Measurements from ENCODE around the gene USO1. TPM values are rescaled to one million over a fixed set of nuclear protein-coding genes. Genes with fewer than 3 reads are reported as not detected.

USO1 gene
- total and polyA plus RNA-seq, 2 of the 13 experiments (the other 11 are each of a cell fraction or from before 2014, with no cell fraction given) = 52.2 to 87.7 TPM

- TF ChIP-seq ZNF782 (CRISPR knock-in tag; IDR thresholded peaks at IDR 0.05; ENCODE audit: borderline replicate concordance) (no peak), ZNF318 (CRISPR knock-in tag; IDR thresholded peaks at IDR 0.05) (no peak), HNRNPL (IDR thresholded peaks at IDR 0.05; ENCODE audit: low read depth, low read length) (no peak)
Observed at GRCh38 chr4:75771607-75772006, 47.2 kb downstream of the USO1 start (continued).

- Histone ChIP-seq H3K4me3 (replicated peaks in 1 of 3; ENCODE audit: insufficient read depth in 1 of 3, low read depth in 2 of 3, low read length in 3 of 3) (no peak overlapping the region), H3K9ac (ENCODE audit: insufficient read depth, low read depth, low read length) (no peak overlapping the region), H3K4me1 (ENCODE audit: insufficient read depth, low read length) (no peaks in the 10 kb centered on the region), H3K79me2 (ENCODE audit: insufficient read depth, low read length) (no peaks in the 10 kb centered on the region), H2AFZ (ENCODE audit: low read length) (no peak overlapping the region), H3K36me3 (replicated peaks in 1 of 2; ENCODE audit: control insufficient read depth in 1 of 2, insufficient read depth in 2 of 2, low read length in 2 of 2) (peaks cover 8 to 71% of the 10 kb centered on the region in 2 experiments), H3K27me3 (ENCODE audit: control insufficient read depth in 1 of 2, insufficient read depth in 2 of 2, low read length in 2 of 2) (no peaks in the 10 kb centered on the region), H3K9me3 (ENCODE audit: low read length) (no peaks in the 10 kb centered on the region), H4K20me1 (ENCODE audit: insufficient read depth, low read length) (no peaks in the 10 kb centered on the region), H3K27ac (ENCODE audit: extremely low read length, insufficient read depth, low read length) (no peak overlapping the region), H3K4me2 (ENCODE audit: low read depth, low read length) (no peak overlapping the region)
- ATAC-seq (no peak), DNase-seq (ENCODE audit: low spot score) (no peak), FAIRE-seq (no peak)
- CTCF ChIA-PET (ENCODE audit: low intra/inter-chr PET ratio, low total read pairs) = no interaction called here
- in situ Hi-C loops (cut with HindIII; ENCODE audit: extremely low pct_ligation_motif_present, low pct_unique_long_range_greater_than_20kb) = no loop called here
- intact Hi-C loops (cut with micrococcal nuclease; ENCODE audit: unreplicated experiment) = no loop called here
- POLR2A ChIA-PET = no interaction called here
- no TSS peak for BruUV-seq (replicated peaks)
- 97% methylated on average over 2 of the region's 2 CpGs for WGBS (ENCODE audit: low lambda C conversion rate)
- TF ChIP-seq TCF7L2 (IDR thresholded peaks at IDR 0.05; ENCODE audit: low read depth, low read length) (no peak), PLRG1 (conservative IDR thresholded peaks at IDR 0.05) (no peak), HIVEP1 (CRISPR knock-in tag; IDR thresholded peaks at IDR 0.05) (no peak), GABPB1 (CRISPR knock-in tag; IDR thresholded peaks at IDR 0.05) (no peak), ZNF296 (CRISPR knock-in tag; conservative IDR thresholded peaks at IDR 0.05) (no peak), ZNF512 (CRISPR knock-in tag; IDR thresholded peaks at IDR 0.05) (no peak), HOMEZ (CRISPR knock-in tag; IDR thresholded peaks at IDR 0.05; ENCODE audit: low read depth) (no peak), ZNF746 (CRISPR knock-in tag; IDR thresholded peaks at IDR 0.05) (no peak), ZNF550 (CRISPR knock-in tag; IDR thresholded peaks at IDR 0.05; ENCODE audit: borderline replicate concordance) (no peak), CHCHD3 (CRISPR knock-in tag; IDR thresholded peaks at IDR 0.05) (no peak), ZNF615 (CRISPR knock-in tag; IDR thresholded peaks at IDR 0.05; ENCODE audit: borderline replicate concordance) (no peak)
Observed at GRCh38 chr4:75777589-75777988, 53.2 kb downstream of the USO1 start.
